HepG2 (cell line): ENCODE results near the gene DLX1. TPM values are rescaled to one million over a fixed set of nuclear protein-coding genes. Genes with fewer than 3 reads are reported as not detected.

Experiments
- GABPB1 ChIP-seq: IDR thresholded peaks from 2 replicates; pipeline ENCODE4 v1.6.1; 2016; ENCODE audit warnings: mild to moderate bottlenecking, missing genetic modification reagents, moderate library complexity, missing compliant biosample characterization
- polyA plus RNA-seq, 8 experiments: library from polyadenylated mRNA; depleted of rRNA in 3 of 8; stranded (reverse) in 7 of 8; unstranded in 1 of 8; fragments of >200 nt; fragmentation: Illumina TruSeq in 4 of 8; extraction: Trizol in 4 of 8; gene quantifications; 2 replicates each; pipeline versions ENCODE4 v1.2.1 to v1.2.3, GENCODE V29; 2011 to 2016; ENCODE audit warnings: low read depth in 4 of 8, missing spikeins in 1 of 8, mixed read lengths in 1 of 8; ENCODE audit not compliant: insufficient read depth in 1 of 8
- total RNA-seq, 5 experiments: library from RNA; depleted of rRNA; stranded (reverse); fragments of >200 nt; fragmentation: Illumina TruSeq; extraction: Trizol; gene quantifications; 2 replicates each; pipeline ENCODE4 v1.2.3, GENCODE V29; 2016; ENCODE audit warnings: low read depth in 1 of 5
- TF ChIP-seq, protein P1 (sequence below), 2 experiments: sonication (generic) in 1 of 2; formaldehyde crosslinking in 1 of 2; IDR thresholded peaks; 2 replicates each; pipeline versions ENCODE4 v1.4.0 to v1.6.1; 2018 to 2020; ENCODE audit warnings: missing genetic modification reagents in 2 of 2, borderline replicate concordance in 1 of 2, low read depth in 1 of 2, mild to moderate bottlenecking in 1 of 2, missing biosample characterization in 1 of 2
- TF ChIP-seq, protein P2 (sequence below): sonication (generic); formaldehyde crosslinking; IDR thresholded peaks from 2 replicates; pipeline ENCODE4 v1.4.0; 2020; ENCODE audit warnings: missing genetic modification reagents

Gene DLX1
- total and polyA plus RNA-seq, 2 of the 13 experiments (the other 11 are each of a cell fraction or from before 2014, with no cell fraction given) = 0.18 to 0.86 TPM

DNA sequence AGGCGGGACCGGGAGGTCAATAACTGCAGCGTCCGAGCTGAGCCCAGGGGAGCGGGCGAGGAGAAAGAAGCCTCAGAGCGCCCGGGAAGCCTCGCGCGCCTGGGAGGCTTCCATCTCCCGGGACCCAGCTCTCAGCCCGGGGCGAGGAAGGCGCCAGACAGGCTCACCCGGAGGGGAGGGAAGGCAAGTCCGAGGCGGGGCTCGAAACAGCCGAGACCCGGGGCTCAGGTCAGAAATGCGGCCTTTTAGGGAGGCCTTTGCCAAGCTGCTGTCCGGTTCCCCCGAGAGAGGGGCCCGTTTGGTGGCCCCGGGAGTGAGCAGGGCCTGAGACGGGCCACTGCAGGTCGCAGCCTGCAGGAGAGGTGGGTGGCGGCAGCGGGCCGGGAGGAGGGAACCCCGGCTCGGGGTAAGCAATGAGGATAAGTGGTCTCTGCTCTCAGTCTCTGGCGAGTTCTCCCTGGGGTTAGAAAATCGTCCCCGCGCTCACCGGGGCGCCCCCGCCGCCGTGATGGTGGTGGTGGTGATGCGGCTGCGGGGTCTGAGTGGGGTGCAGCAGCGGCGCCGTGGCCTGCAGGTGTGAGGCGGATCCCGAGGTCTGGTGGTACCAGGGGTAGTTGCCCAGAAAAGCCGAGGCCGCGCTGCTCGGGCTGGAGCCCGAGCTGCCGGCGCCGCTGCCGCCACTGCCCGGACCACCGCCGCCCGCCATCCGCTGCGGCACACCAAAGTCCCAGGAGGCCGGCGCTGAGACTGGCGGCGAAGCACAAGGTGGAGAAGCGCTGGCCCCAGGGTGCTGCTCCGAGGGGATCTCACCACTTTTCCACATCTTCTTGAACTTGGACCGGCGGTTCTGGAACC is 15.0 kb downstream of the DLX1 start (continued):
- TF ChIP-seq, protein P1, sequence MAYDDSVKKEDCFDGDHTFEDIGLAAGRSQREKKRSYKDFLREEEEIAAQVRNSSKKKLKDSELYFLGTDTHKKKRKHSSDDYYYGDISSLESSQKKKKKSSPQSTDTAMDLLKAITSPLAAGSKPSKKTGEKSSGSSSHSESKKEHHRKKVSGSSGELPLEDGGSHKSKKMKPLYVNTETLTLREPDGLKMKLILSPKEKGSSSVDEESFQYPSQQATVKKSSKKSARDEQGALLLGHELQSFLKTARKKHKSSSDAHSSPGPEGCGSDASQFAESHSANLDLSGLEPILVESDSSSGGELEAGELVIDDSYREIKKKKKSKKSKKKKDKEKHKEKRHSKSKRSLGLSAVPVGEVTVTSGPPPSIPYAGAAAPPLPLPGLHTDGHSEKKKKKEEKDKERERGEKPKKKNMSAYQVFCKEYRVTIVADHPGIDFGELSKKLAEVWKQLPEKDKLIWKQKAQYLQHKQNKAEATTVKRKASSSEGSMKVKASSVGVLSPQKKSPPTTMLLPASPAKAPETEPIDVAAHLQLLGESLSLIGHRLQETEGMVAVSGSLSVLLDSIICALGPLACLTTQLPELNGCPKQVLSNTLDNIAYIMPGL (CRISPR knock-in tag; IDR thresholded peaks at IDR 0.05; ENCODE audit: borderline replicate concordance in 1 of 2, low read depth in 1 of 2) = 0 out of 4 replicates have a peak, but pooled peaks of 1 of the 2 experiments have one; percentile 15
- TF ChIP-seq, protein P2, sequence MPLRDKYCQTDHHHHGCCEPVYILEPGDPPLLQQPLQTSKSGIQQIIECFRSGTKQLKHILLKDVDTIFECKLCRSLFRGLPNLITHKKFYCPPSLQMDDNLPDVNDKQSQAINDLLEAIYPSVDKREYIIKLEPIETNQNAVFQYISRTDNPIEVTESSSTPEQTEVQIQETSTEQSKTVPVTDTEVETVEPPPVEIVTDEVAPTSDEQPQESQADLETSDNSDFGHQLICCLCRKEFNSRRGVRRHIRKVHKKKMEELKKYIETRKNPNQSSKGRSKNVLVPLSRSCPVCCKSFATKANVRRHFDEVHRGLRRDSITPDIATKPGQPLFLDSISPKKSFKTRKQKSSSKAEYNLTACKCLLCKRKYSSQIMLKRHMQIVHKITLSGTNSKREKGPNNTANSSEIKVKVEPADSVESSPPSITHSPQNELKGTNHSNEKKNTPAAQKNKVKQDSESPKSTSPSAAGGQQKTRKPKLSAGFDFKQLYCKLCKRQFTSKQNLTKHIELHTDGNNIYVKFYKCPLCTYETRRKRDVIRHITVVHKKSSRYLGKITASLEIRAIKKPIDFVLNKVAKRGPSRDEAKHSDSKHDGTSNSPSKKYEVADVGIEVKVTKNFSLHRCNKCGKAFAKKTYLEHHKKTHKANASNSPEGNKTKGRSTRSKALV (CRISPR knock-in tag) = 0 out of 2 replicates have a peak, but pooled peaks have one; percentile 35
- TF ChIP-seq GABPB1 (CRISPR knock-in tag) = 0 out of 2 replicates have a peak, but pooled peaks have one; percentile 11
